Amygdala (tissue), 56 donors: ENCODE results near the gene PIP4K2C.

ENCODE experiments used
- DNase-seq, 56 donors: peaks; one replicate each; lab custom pipeline; 2025; lab: John Stamatoyannopoulos, UW

The PIP4K2C gene

GRCh38 chr12:57583008-57583831, 7.8 kb upstream of the PIP4K2C start:
- peak in 47 of 56 donors; percentile 4 to 79 (median 32) for DNase-seq

GRCh38 chr12:57584050-57584449, 6.9 kb upstream of the PIP4K2C start:
- DNase-seq = no peak

GRCh38 chr12:57584690-57585089, 6.3 kb upstream of the PIP4K2C start:
- no peak for DNase-seq

GRCh38 chr12:57585156-57585555, 5.8 kb upstream of the PIP4K2C start:
- DNase-seq = no peak

GRCh38 chr12:57586128-57586527, 4.9 kb upstream of the PIP4K2C start:
- peak in 10 of 56 donors; percentile 5 to 67 (median 19) for DNase-seq

GRCh38 chr12:57586832-57587429, 4.1 kb upstream of the PIP4K2C start:
- DNase-seq = no peak

- DNase-seq = peak in 1 of 56 donors; percentile 11
Measured at GRCh38 chr12:57588951-57589610, 1.9 kb upstream of the PIP4K2C start.

GRCh38 chr12:57590479-57590863, 521 bp upstream of the PIP4K2C start:
- no peak for DNase-seq

- peak in 1 of 56 donors; percentile 8 for DNase-seq
Measured at GRCh38 chr12:57591782-57592325, 862 bp downstream of the PIP4K2C start.

- DNase-seq = peak in 4 of 56 donors; percentile 9 to 36 (median 18)
Measured at GRCh38 chr12:57592551-57593165, 1.7 kb downstream of the PIP4K2C start.

- peak in 1 of 56 donors; percentile 24 for DNase-seq
Measured at GRCh38 chr12:57593187-57593586, 2.2 kb downstream of the PIP4K2C start.

GRCh38 chr12:57600395-57600794, 9.4 kb downstream of the PIP4K2C start:
- no peak for DNase-seq

GRCh38 chr12:57602544-57602943, 11.6 kb downstream of the PIP4K2C start:
- DNase-seq = no peak

- DNase-seq = no peak
Measured at GRCh38 chr12:57603324-57603723, 12.3 kb downstream of the PIP4K2C start.

- peak in 32 of 56 donors; percentile 8 to 72 (median 30) for DNase-seq
Measured at GRCh38 chr12:57603815-57604453, 12.9 kb downstream of the PIP4K2C start.

- DNase-seq = peak in 51 of 56 donors; percentile 15 to 78 (median 54)
Measured at GRCh38 chr12:57604454-57604991, 13.5 kb downstream of the PIP4K2C start, which contains the start of gene DTX3. TSS of gene DTX3 (plus strand) at chr12:57604824. CDS start at chr12:57606518, 1,694 bp downstream.

GRCh38 chr12:57604992-57605810, 14.2 kb downstream of the PIP4K2C start:
- DNase-seq = peak in 5 of 56 donors; percentile 23 to 54 (median 39)

- DNase-seq = no peak
Measured at GRCh38 chr12:57605811-57606311, 14.9 kb downstream of the PIP4K2C start.

GRCh38 chr12:57606399-57606798, 15.4 kb downstream of the PIP4K2C start:
- no peak for DNase-seq
